Neural crest cell (in vitro differentiated cells): Measurements from ENCODE around the gene TRIML1. TPM values are rescaled to one million over a fixed set of nuclear protein-coding genes. Genes with fewer than 3 reads are reported as not detected.

ENCODE experiments used
- DNase-seq: peaks from one replicate; pipeline ENCODE4 v3.0.0; 2021; ENCODE audit warnings: low read depth, mixed read lengths, low spot score
- H3K27ac Mint-ChIP-seq: one replicate; pipeline ENCODE4 v1.8.0; 2021; ENCODE audit warnings: mild to moderate bottlenecking, mixed read lengths; ENCODE audit not compliant: unreplicated experiment
- H3K27me3 Mint-ChIP-seq: 2 replicates; pipeline ENCODE4 v1.8.0; 2021; ENCODE audit warnings: low read depth, mild to moderate bottlenecking, mixed read lengths
- H3K36me3 Mint-ChIP-seq: 2 replicates; pipeline ENCODE4 v1.8.0; 2021; ENCODE audit warnings: low read depth, mild to moderate bottlenecking, mixed read lengths
- H3K4me1 Mint-ChIP-seq: 2 replicates; pipeline ENCODE4 v1.8.0; 2021; ENCODE audit warnings: mixed read lengths
- H3K4me3 Mint-ChIP-seq: one replicate; pipeline ENCODE4 v1.8.0; 2021; ENCODE audit warnings: mild to moderate bottlenecking, mixed read lengths
- H3K9me3 Mint-ChIP-seq: 2 replicates; pipeline ENCODE4 v1.8.0; 2021; ENCODE audit warnings: mixed read lengths
- CTCF ChIP-seq: fragments of 200-600 bp; sonication (generic); conservative IDR thresholded peaks from 2 replicates; pipeline ENCODE4 v1.5.0; 2021; ENCODE audit warnings: antibody characterized with exemption, mild to moderate bottlenecking
- long read RNA-seq: library from polyadenylated mRNA; unstranded; transcript quantifications from one replicate; pipeline ENCODE4 v2.0.0, GENCODE V29; 2020
- total RNA-seq: library from RNA; stranded (reverse); gene quantifications from 2 replicates; pipeline ENCODE4 v1.2.1, GENCODE V29; 2021

Gene TRIML1
- total RNA-seq: not detected in 2 replicates
- long read RNA-seq: 0 reads

GRCh38 chr4:188139141-188139540 lies at the start of gene TRIML1:
TRIML1 (plus strand) TSS chr4:188139441; CDS start chr4:188139559, 118 bp downstream.
- DNase-seq: no peak
- Mint-ChIP-seq H3K4me1 (no peaks in the 10 kb centered on the region), H3K4me3 (no peak within 1 kb of the TSS), H3K36me3 (no peaks in the 10 kb centered on the region), H3K9me3 (no peaks in the 10 kb centered on the region), H3K27me3 (no peaks in the 10 kb centered on the region), H3K27ac (no peak within 1 kb of the TSS)
- TF ChIP-seq CTCF: no peak

- Mint-ChIP-seq H3K4me1 (no peaks in the 10 kb centered on the region), H3K27ac (no peak overlapping the region), H3K36me3 (no peaks in the 10 kb centered on the region), H3K9me3 (peaks cover 2% of the 10 kb centered on the region), H3K4me3 (no peak overlapping the region), H3K27me3 (no peaks in the 10 kb centered on the region)
- TF ChIP-seq CTCF: no peak
- DNase-seq: no peak
Measured at GRCh38 chr4:188092824-188093223, 46.4 kb upstream of the TRIML1 start.

- no peaks in the 10 kb centered on the region for H3K27me3 Mint-ChIP-seq
- no peak overlapping the region for H3K27ac Mint-ChIP-seq
- H3K36me3 Mint-ChIP-seq: peaks cover 6% of the 10 kb centered on the region
- no peak for DNase-seq
- H3K4me3 Mint-ChIP-seq: no peak overlapping the region
- H3K4me1 Mint-ChIP-seq: peaks cover 10% of the 10 kb centered on the region
- H3K9me3 Mint-ChIP-seq: peaks cover 10% of the 10 kb centered on the region
- no peak for TF ChIP-seq CTCF
Measured at GRCh38 chr4:188106454-188106853, 32.8 kb upstream of the TRIML1 start.

GRCh38 chr4:188107931-188108843 lies 31.1 kb upstream of the TRIML1 start:
- DNase-seq: no peak
- no peak for TF ChIP-seq CTCF
- Mint-ChIP-seq H3K4me1 (peaks cover 10% of the 10 kb centered on the region), H3K27ac (no peak overlapping the region), H3K9me3 (peaks cover 10% of the 10 kb centered on the region), H3K27me3 (no peaks in the 10 kb centered on the region), H3K4me3 (no peak overlapping the region), H3K36me3 (peaks cover 6% of the 10 kb centered on the region)

GRCh38 chr4:188109157-188109755 lies 30.0 kb upstream of the TRIML1 start, which contains the start of gene TRIML2:
TRIML2 (minus strand) TSS chr4:188109603; CDS start chr4:188105368, 4,235 bp downstream.
- no peak for DNase-seq
- H3K4me1 Mint-ChIP-seq: peaks cover 10% of the 10 kb centered on the region
- no peak within 1 kb of the TSS for H3K4me3 Mint-ChIP-seq
- H3K36me3 Mint-ChIP-seq: peaks cover 6% of the 10 kb centered on the region
- H3K9me3 Mint-ChIP-seq: peaks cover 10% of the 10 kb centered on the region
- H3K27me3 Mint-ChIP-seq: no peaks in the 10 kb centered on the region
- no peak for TF ChIP-seq CTCF
- no peak within 1 kb of the TSS for H3K27ac Mint-ChIP-seq
